GM12892 (cell line): ENCODE results near the gene PSMB9.
A peak's percentile ranks its signal among the peaks of the same experiment; 100 is the strongest.

Experiments used
- POLR2A ChIP-seq: IDR thresholded peaks from 2 replicates; pipeline ENCODE4 v1.6.1; 2011; ENCODE audit warnings: low read depth, low read length, control low read depth
- POLR2AphosphoS5 ChIP-seq: IDR thresholded peaks from 2 replicates; pipeline ENCODE4 v1.6.1; 2011; ENCODE audit warnings: low read depth, low read length, control low read depth

DNA sequence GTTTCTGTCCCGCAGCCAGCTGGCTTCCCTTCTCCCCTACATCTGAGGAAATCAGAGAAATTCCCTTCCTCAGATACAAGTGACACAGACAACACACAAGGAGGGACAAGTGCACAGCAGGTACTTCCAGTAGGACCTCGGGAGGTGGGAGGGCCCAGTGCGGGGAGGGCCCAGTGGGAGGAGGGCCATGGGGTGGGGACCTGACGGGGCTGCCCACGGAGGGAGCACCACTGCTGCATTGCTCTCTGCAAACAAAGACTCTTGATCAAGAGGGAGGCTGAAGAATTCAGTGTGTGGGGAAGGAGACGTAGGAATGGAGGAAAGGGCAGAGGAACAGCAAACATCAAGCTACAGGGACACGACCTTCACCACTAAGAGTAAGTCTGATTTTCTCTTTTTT, 24.5 kb upstream of the PSMB9 start:
- no peak for TF ChIP-seq POLR2AphosphoS5
- 0 out of 2 replicates have a peak, but pooled peaks have one; percentile 17 for TF ChIP-seq POLR2A
